Smooth muscle cell (in vitro differentiated cells): ENCODE results near the gene HCFC1. TPM values are rescaled to one million over a fixed set of nuclear protein-coding genes. Genes with fewer than 3 reads are reported as not detected.
"Not testable (repeated sequence)": the region's sequence is repeated elsewhere in the genome, so short reads cannot be mapped to it uniquely, and the experiment has no call there.

Experiments used
- DNase-seq: peaks from one replicate; lab custom pipeline; 2025; ENCODE audit not compliant: unreplicated experiment; lab: John Stamatoyannopoulos, UW
- H2AFZ ChIP-seq: fragments of 200-600 bp; sonication (generic); 2 replicates; pipeline ENCODE4 v1.6.0; 2016; ENCODE audit warnings: antibody characterized with exemption, low read depth, mild to moderate bottlenecking
- H3F3A ChIP-seq: fragments of 200-600 bp; sonication (generic); 2 replicates; pipeline ENCODE4 v1.6.0; 2017; ENCODE audit warnings: antibody characterized with exemption, low read depth
- H3K27ac ChIP-seq: fragments of 200-600 bp; sonication (generic); 2 replicates; pipeline ENCODE4 v1.5.1; 2016; ENCODE audit warnings: low read depth, mild to moderate bottlenecking
- H3K27me3 ChIP-seq: fragments of 200-600 bp; sonication (generic); 2 replicates; pipeline ENCODE4 v1.6.1; 2016; ENCODE audit warnings: low read depth, mild to moderate bottlenecking
- H3K36me3 ChIP-seq: fragments of 200-600 bp; sonication (generic); 2 replicates; pipeline ENCODE4 v1.5.1; 2016; ENCODE audit warnings: low read depth
- H3K4me1 ChIP-seq: fragments of 200-600 bp; sonication (generic); 2 replicates; pipeline ENCODE4 v1.5.1; 2016; ENCODE audit warnings: low read depth
- H3K4me2 ChIP-seq: fragments of 200-600 bp; sonication (generic); 2 replicates; pipeline ENCODE4 v1.6.0; 2016; ENCODE audit warnings: mild to moderate bottlenecking
- H3K4me3 ChIP-seq: fragments of 200-600 bp; sonication (generic); 2 replicates; pipeline ENCODE4 v1.5.1; 2016; ENCODE audit warnings: mild to moderate bottlenecking
- H3K79me2 ChIP-seq: fragments of 200-600 bp; sonication (generic); 2 replicates; pipeline ENCODE4 v1.6.0; 2016; ENCODE audit warnings: low read depth, mild to moderate bottlenecking
- H3K9ac ChIP-seq: fragments of 200-600 bp; sonication (generic); 2 replicates; pipeline ENCODE4 v1.6.0; 2016; ENCODE audit warnings: low read depth
- H3K9me3 ChIP-seq: fragments of 200-600 bp; sonication (generic); replicated peaks from 2 replicates; pipeline ENCODE4 v1.5.1; 2016; ENCODE audit warnings: low read depth
- H4K20me1 ChIP-seq: fragments of 200-600 bp; sonication (generic); 2 replicates; pipeline ENCODE4 v1.6.0; 2016; ENCODE audit warnings: low read depth
- WGBS: methylation state at CpG from one replicate; pipeline ENCODE4 v1.1.7; 2016; ENCODE audit warnings: low lambda C conversion rate; 5-methylcytosine and 5-hydroxymethylcytosine counted together
- polyA plus RNA-seq: library from polyadenylated mRNA; unstranded; fragments of >200 nt; fragmentation: Nextera tagmentation; extraction: Ambion mirVana; gene quantifications from 2 replicates; pipeline ENCODE4 v1.2.1, GENCODE V29; 2016
- total RNA-seq: library from RNA; depleted of rRNA; stranded (reverse); fragments of >200 nt; gene quantifications from 2 replicates; pipeline ENCODE4 v1.2.3, GENCODE V29; 2014
- TF ChIP-seq, protein P1 (sequence below): fragments of 200-600 bp; sonication (generic); IDR thresholded peaks from 2 replicates; pipeline ENCODE4 v1.5.1; 2017; ENCODE audit warnings: borderline replicate concordance, mild to moderate bottlenecking, antibody characterized with exemption; ENCODE audit not compliant: insufficient read depth, poor library complexity, severe bottlenecking

HCFC1 gene
- total and polyA plus RNA-seq, 2 experiments from 2014 or later, result 22.8 to 23.3 TPM

DNA sequence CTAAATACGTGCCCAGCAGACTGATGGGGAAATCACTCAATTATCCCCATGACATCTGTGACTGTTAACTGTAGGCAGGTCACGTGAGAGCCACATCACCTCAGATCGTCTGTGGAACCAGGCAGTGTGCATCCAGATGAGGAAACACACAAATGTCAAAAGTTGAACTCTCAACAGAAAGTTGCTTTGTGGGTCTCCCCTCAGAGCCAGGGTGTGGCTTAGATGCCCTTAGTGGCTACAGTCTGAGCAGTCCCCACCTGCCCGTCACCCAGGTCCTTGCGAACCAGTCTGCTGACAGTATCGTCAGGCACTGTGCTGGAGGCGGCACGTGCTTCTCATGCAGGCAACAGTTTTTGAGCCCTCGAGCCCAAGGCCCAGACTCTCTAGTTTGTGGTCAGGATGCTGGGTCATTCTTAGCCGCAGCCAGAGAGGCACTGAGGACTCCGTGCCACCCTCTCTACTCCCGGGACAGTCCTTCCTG lies 11.7 kb upstream of the HCFC1 start:
- Histone ChIP-seq H3K27ac (no peak overlapping the region), H2AFZ (no peak overlapping the region), H3K9me3 (no peaks in the 10 kb centered on the region), H3K9ac (no peak overlapping the region), H3K4me3 (no peak overlapping the region), H3K4me1 (no peaks in the 10 kb centered on the region), H4K20me1 (no peaks in the 10 kb centered on the region), H3K4me2 (no peak overlapping the region), H3F3A (no peaks in the 10 kb centered on the region), H3K27me3 (no peaks in the 10 kb centered on the region), H3K36me3 (no peaks in the 10 kb centered on the region), H3K79me2 (no peaks in the 10 kb centered on the region)
- TF ChIP-seq, protein P1, sequence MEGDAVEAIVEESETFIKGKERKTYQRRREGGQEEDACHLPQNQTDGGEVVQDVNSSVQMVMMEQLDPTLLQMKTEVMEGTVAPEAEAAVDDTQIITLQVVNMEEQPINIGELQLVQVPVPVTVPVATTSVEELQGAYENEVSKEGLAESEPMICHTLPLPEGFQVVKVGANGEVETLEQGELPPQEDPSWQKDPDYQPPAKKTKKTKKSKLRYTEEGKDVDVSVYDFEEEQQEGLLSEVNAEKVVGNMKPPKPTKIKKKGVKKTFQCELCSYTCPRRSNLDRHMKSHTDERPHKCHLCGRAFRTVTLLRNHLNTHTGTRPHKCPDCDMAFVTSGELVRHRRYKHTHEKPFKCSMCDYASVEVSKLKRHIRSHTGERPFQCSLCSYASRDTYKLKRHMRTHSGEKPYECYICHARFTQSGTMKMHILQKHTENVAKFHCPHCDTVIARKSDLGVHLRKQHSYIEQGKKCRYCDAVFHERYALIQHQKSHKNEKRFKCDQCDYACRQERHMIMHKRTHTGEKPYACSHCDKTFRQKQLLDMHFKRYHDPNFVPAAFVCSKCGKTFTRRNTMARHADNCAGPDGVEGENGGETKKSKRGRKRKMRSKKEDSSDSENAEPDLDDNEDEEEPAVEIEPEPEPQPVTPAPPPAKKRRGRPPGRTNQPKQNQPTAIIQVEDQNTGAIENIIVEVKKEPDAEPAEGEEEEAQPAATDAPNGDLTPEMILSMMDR, result no peak
- DNase-seq, result no peak
- 90% methylated on average over 12 of the region's 12 CpGs for WGBS

DNA sequence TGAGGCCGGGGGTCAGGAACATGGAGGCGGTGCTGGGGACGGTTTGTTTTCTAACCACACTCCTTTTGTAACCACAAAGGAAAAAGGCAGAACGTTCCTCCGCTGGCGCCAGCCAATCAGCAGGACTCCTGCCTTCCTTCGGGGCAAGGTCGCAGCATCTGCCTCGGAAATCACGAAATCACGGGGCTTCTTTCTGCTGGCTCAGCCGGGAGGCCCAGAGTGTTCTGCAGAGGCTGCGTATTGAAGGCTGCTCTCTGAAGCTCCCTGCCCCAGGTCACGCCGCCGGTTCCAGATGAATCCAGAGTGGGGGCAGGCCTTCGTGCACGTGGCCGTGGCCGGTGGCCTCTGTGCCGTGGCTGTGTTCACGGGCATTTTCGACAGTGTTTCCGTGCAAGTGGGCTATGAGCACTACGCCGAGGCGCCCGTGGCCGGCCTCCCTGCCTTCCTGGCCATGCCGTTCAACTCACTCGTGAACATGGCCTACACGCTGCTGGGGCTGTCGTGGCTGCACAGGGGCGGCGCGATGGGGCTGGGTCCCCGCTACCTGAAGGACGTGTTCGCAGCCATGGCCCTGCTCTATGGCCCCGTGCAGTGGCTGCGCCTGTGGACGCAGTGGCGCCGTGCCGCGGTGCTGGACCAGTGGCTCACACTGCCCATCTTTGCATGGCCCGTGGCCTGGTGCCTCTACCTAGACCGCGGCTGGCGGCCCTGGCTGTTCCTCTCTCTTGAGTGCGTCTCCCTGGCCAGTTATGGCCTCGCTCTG lies 10.3 kb upstream of the HCFC1 start:
- no peaks in the 10 kb centered on the region for H3K79me2 ChIP-seq
- H3K27me3 ChIP-seq, result no peaks in the 10 kb centered on the region
- H4K20me1 ChIP-seq, result no peaks in the 10 kb centered on the region
- no peak for DNase-seq
- H3K4me3 ChIP-seq, result no peak overlapping the region
- H2AFZ ChIP-seq, result no peak overlapping the region
- H3F3A ChIP-seq, result no peaks in the 10 kb centered on the region
- WGBS, result 93% methylated on average over 51 of the region's 52 CpGs
- TF ChIP-seq, protein P1, result no peak
- no peak overlapping the region for H3K27ac ChIP-seq
- no peak overlapping the region for H3K9ac ChIP-seq
- H3K4me1 ChIP-seq, result no peaks in the 10 kb centered on the region
- H3K9me3 ChIP-seq, result no peaks in the 10 kb centered on the region
- no peaks in the 10 kb centered on the region for H3K36me3 ChIP-seq
- no peak overlapping the region for H3K4me2 ChIP-seq

DNA sequence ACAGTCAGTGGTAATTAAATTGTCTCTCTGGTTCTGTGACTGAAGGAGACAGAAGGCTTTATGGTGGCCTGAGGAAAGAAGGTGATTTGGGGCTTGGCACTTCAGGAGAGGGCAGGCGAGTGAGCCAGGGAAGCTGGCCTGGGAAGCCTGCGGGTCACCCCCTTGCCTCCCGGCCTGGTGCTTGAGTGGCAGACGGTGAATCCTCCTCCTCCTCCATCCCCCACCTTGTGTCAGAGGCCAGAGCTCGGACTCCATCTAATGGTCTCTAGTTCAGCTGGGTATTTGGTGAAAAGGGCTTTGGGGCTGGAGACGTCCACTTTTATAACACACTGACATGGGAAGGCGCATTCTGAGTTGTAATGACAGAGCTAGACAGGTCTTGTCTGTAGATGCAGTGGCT lies 9.6 kb upstream of the HCFC1 start:
- Histone ChIP-seq H3K36me3 (no peaks in the 10 kb centered on the region), H3K4me2 (no peak overlapping the region), H2AFZ (no peak overlapping the region), H3K9me3 (no peaks in the 10 kb centered on the region), H3K79me2 (no peaks in the 10 kb centered on the region), H3K4me3 (no peak overlapping the region), H3K4me1 (no peaks in the 10 kb centered on the region), H3K27me3 (no peaks in the 10 kb centered on the region), H3F3A (no peaks in the 10 kb centered on the region), H3K27ac (no peak overlapping the region), H3K9ac (no peak overlapping the region), H4K20me1 (no peaks in the 10 kb centered on the region)
- WGBS, result 77% methylated on average over 7 of the region's 7 CpGs
- TF ChIP-seq, protein P1, result no peak
- DNase-seq, result no peak

DNA sequence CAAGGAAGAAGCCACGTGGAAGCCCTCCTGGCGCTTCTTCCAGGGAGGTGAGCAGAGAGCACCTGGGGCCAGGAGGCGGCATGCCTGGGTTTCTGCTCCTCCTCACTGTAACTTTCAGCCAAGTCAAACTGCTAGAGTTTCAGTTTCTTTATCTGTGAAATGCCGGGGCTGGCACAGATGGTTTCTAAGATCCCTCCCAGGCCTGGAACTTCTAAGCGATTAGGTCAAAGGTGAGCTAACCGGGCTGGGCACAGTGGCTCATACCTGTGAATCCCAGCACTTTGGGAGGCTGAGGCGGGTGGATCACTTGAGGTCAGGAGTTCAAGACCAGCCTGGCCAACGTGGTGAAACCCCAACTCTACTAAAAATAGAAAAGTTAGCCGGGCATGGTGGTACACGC lies 8.8 kb upstream of the HCFC1 start:
- WGBS, result 88% methylated on average over 9 of the region's 10 CpGs
- H3K9ac ChIP-seq, result not testable (repeated sequence)

More for the DNA sequence above, 8.8 kb upstream of the HCFC1 start:
- H3K4me1 ChIP-seq, DNase-seq, H3K27me3 ChIP-seq, H3K27ac ChIP-seq, H3K79me2 ChIP-seq, H2AFZ ChIP-seq, H3F3A ChIP-seq, H3K4me2 ChIP-seq, H4K20me1 ChIP-seq, H3K4me3 ChIP-seq, H3K9me3 ChIP-seq, H3K36me3 ChIP-seq: not testable (repeated sequence)
